HG03342 (cell line): ENCODE measurements around the gene EIF4EBP2.

Experiments
- ATAC-seq: cut with Tn5 transposase; IDR thresholded peaks from one replicate; pipeline ENCODE4 v1.9.1; 2021; ENCODE audit warnings: mild to moderate bottlenecking, moderate library complexity; ENCODE audit not compliant: unreplicated experiment

EIF4EBP2 gene

DNA sequence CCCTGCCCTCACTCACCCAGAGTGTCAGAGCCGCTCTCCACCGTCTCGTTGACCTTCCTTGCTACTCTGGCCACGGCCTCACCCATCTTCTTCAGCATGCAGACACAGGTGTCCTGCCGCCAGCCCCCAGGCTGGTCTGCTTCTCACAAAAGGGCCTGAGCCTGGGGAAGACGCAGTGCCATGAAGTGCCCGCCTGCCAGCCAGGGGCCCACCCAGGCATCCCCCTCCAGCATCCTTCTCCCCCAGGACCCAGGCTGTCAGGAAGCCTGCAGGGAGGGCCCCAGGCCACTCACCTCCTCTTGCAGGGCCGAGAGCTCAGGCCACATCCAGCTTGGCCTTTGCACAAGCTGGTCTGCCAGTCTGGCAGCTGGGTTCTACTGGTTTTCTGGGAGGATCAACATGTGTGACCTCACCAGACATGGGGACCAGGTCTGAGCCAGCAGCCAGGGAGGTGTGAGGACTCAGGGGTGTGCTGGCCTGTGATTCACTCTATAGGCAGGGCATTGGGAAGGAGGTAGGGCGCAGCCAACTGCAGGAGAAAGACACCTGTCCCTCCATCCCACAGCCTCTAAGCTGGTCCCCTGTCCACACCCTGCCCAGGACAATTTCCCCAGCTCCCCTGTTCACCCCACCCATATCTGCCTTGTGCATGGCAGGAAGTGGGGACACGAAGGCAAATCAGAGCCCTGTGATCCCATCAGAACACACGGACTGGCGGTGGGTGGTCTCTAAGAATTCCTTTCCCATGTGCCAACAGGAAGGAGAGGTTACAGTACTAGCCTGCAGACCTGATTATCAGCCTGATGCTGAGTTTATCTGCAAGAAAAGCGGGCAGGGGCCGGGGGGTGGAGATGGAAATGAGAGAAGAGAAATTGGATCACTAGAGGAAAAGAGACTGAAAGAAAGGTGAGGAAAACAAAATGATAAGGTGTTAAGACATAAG lies 27.2 kb upstream of the EIF4EBP2 start:
- no peak for ATAC-seq

DNA sequence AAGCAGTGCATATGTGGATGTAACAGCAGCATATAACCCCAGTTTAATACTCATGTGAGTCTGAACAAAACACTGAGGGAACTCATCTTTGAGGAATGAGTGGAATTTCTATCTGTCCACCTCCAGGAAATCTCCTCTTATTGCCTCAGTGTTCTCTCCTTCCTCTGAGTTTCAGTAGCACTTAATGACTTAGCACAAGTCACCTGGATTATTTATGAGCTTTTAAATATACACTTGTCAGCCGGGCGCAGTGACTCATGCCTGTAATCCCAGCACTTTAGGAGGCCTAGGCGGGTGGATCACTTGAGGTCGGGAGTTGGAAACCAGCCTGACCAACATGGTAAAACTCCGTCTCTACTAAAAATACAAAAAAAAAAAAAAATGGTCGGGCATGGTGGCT lies 25.8 kb upstream of the EIF4EBP2 start:
- ATAC-seq: no peak

DNA sequence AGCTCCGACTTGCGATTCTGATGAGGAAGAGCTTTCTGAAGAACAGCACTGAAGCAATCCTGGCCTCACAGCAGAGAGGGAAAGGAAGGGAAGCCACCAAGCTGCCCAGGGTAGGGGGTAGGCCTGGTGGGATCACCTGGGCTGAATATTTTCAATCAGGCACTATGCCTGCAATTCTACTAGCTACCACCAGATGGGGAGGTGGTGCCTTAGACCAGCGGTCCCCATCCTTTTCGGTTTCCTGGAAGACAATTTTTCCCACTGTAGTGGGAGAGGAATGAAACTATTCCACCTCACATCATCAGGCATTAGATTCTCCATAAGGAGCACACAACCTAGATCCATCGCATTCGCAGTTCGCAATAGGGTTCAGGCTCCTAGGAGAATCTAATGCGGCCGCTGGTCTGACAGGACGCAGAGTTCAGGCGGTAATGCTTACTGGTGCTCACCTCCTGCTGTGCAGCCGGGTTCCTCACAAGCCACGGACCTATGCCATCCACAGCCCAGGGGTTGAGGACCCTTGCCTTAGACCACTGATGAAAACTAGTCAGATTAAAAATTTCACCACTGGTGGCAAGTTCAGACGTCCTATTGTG lies 24.3 kb upstream of the EIF4EBP2 start:
- no peak for ATAC-seq

DNA sequence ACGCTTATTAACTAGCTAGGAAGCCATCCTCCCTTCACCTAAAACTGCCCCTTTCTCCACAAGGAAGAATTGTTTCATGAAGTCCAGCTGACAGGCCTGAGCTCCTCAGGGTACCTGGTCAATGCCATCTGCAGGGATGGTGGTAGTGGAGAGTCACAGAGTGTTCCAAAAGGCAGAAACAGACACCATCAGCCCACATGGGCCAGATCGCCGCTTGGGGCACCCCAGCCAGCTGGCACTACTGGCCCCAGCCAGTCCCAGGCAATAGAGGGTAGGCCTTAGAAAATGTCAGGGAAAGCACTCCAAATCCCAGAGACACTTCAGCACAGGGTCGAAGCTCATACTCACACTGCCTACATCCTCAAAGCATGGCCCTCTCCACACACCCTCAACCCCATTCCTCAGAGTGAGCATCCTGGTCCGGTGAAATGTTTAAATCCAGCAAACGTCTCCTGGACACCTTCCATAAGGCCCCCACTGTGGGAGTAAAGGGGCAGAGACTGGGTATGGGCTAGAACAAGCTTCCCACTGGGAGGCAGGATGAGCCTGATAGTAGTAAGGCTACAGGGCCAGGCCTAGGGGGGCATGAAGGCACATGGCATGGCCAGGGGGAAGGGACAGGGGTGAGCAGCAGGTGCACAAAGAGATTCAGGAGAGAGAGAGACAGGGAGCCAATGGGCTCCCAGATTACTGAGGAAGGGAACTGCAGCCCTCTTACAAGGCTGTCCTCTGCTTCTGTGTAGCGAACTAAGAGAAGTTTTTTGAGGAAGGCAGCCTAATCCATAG lies 23.4 kb upstream of the EIF4EBP2 start:
- ATAC-seq: no peak

DNA sequence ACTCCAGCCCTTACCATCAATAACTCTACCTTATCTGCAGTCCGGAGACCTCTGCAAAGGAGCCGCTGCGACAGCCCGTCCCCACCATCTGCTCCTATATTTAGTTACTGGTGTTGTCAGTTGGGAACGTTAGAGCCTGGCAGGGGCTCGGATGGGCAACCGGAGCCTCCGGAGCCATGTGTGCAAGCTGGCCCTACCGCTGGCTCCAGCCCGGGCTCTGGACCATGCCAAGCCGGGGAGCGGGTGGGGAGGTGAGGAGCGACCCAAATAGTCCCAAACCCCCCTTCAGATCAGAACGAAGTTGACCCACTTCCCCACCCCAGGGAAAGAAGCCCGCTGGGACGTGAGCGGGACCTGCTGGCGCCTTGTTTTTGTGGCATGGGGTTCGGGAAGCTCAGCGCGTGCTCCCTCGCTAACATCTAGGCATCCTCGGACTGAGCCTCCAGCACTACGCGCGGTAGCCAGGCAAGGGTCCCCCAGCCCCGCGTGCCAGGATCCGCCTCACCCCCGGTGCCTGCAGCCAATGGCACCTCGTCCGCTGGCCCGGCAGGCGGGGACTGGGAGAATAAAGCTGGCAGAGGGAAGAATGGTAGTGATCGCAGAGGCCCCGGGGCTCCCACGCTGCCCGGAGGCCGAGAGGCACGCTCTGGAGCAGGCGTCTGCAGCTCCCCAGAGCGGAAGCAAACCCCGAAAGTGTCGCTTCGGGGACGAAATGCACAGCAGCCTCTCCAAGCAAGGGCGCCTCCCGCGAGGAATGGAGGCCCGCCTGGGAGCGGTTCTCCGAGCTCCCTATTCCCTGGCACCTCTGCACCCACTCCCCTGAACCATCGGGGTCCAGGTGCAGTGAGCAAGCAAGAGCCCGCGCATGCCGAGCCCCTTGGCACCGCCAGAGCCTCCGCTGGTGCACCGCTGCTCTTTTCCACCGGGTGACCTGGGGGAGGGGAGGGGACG lies 22.2 kb upstream of the EIF4EBP2 start:
- ATAC-seq: peak; percentile 40

DNA sequence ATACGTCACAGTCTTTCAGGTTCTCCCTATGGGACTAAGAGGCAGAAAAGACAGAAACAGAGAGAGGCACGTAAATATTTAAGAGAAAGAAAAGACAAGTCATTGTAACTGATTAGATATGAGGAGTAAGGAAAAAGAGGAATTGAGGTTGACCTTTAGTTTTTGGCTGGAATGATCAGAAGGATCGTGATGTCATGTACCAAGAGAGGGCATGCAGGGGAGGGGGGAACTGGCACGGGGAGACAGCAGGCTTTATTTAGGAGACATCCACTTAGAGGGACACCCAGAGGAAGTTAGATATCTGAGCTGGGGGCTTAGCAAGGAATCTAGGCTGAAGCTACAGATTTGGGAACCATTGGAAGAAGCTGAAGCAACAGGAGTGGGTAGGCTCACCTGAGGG lies 12.3 kb upstream of the EIF4EBP2 start:
- no peak for ATAC-seq

DNA sequence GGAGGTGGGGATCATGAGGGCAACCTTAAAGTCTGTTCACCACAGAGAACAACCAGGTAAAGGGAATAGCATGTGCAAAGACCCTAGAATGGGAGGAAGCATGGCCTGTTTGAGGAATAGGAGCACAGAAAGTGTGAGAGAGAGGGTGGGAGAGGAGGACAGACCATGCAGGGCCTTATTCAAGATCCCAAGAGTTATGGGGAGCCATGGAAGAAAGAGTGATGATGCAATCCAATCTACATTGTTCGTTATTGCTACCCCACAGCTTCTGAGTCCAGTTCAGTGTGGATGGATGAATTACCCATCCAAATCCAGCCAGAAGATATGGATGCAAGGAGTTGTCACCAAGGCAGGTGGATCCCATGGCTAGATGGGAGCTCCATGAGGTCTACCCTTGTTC lies 7.8 kb upstream of the EIF4EBP2 start:
- no peak for ATAC-seq

DNA sequence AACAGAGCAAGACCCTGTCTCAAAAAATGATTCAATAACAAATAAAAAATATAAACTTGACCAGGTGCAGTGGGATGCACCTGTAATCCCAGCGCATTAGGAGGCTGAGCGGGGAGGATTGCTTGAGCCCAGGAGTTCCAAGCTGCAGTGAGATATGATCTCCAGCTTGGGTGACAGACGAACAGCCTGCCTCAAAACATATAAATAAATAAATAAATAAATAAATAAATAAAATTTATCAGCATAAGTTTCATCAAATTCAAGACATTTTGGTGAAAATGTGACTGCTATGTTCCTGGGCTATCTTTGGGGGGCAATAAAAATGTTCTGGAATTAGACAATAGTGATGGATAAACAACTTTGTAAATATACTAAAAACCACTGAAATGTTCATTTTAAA lies 4.8 kb upstream of the EIF4EBP2 start:
- ATAC-seq: no peak

DNA sequence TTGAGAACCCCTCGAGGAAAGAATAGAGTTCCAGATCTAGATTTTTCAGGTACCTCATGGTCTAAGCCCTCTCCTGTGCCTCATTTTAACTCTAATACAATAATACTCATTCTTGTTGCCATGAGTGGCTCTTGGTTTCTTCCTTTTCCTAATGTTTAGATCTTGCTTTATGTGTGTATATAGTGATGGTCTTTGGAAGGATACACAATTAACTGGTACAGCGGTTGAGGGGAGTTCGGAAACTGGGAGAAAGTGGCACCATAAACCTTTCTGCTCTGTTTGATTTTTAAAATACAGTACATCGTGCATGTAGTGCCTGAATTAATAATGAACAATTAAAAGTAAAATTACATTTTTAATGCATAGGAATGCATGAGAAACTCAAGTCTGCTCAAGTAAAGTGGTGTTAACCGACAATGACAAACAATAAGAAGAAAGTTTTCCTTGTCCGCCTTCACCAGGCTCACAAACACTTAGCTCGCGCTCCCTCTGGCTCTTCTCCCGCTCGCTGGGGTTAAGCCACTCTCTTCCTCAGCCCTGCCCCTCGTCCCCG lies 386 bp upstream of the EIF4EBP2 start:
- ATAC-seq: no peak

DNA sequence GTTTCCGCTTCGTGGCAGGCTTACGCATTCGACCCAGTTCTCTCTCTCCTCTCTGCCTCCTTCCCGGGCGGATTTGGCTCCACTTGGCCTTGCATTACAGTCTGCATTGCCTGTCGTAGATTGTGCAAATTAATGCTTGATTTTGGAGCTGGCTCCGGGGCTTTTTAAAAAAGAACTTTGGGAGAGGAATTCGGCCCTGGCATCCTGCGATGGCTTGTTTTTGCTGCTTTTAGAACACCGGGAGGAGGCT lies 767 bp downstream of the EIF4EBP2 start:
- ATAC-seq: no peak

DNA sequence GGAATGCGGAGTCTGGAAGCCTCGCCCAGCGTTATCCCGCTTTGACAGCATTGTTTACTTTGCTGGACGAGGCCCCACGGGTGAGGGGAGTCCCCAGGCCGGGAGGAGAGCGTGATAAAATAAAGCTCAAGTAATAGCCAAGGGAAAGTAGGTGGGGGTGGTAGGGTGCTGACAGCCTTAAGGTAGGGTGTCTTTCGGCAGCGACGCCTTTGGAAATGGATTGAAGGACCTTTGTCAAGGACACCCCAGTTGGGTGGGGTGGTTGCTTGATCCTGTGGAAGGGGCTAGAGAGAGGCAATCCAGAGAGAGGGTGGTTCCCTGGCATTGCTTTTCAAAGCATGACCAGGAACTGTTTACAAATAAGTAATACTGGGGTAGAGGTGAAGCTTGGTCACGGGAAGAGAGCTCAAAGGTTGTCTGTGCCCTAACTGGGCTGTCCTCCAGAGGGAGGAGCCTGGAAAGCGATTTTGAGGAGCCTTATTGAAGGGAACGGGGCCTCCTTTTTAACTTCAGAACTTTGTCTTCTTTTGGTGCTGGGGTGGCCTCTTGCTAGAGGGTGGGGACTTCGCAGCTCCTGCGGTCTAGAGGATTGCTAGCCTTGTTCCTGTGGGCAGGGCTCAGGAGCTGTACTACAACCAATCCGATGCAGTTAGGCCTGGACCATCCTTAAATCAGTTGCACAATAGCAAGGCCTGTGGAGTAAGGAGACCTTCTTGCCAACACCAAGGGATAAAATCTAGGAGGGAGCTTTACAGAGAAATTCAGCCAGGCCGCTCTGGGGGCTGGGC lies 1.3 kb downstream of the EIF4EBP2 start:
- no peak for ATAC-seq

DNA sequence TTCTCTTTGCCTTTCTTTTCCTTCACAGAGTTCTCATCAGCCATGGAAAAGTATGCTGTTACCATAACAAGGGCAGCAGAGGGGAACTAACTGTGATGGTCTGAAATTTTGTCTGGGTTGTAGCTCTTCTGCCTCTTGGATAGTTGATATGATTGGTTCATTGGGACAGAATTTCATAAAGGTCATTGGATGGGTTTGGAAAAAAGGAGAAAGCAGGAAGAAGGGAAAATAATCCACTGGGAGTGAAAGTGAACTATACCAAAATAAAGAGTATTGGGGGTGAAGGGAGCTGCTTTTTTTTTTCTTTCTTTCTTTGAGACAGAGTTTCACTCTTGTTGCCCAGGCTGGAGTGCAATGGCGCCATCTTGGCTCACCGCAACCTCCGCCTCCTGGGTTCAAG lies 5.8 kb downstream of the EIF4EBP2 start:
- no peak for ATAC-seq

DNA sequence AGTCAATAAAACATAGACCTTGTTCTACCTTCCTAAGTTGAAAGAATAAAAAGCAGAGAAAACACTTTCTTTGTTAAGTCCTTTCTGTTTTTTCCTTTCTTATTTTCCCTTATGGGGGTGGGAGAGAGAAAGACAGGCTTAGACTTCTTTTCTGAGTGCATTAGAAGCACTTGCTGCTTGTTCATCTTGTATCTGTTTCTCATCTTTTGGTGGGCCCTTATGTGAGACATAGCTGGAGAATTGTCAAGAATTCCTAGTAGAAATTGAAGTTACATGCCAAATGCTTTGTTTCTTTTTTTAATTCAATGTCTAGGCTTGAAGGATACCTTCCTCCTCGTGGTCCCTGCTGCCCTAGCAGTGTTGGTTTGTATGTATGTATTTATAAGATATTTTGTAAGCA lies 6.7 kb downstream of the EIF4EBP2 start:
- ATAC-seq: no peak

DNA sequence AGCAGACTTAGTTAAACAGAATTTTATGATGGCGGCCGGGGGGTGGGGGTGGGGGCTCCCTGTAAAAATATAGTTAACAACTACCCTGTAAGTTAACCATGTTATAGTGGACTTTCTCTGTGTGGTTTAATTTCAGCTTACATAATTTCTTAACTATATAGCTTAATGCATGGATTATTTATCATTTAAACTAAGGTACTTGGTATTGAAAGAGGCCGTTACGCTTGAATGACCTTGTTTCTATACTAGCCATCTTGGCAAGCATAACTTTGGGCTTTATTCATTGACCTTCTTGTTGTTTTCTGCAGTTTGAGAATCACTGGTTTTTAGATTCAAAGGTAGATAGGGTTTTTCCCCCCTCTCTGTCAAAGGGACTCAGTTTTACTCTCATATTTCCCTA lies 8.4 kb downstream of the EIF4EBP2 start:
- ATAC-seq: no peak

DNA sequence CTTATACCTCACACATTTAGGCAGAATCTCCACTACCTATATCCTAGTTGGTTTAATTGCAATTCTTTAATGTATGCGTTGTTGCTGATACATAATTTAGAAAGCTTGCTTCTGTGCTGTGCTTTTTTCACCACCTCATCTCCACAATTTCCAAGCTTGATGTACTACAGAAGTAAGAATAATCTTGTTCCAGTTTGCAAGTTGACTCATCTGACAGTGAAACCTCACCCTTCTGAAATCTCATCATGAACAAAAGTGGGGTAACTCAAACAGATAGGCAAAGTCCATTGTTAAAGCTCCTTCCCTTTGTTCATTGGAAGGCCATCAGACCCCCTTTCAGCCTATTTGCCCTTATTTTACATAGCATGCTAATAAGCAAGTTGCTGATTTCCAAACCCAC lies 13.6 kb downstream of the EIF4EBP2 start:
- ATAC-seq: no peak

DNA sequence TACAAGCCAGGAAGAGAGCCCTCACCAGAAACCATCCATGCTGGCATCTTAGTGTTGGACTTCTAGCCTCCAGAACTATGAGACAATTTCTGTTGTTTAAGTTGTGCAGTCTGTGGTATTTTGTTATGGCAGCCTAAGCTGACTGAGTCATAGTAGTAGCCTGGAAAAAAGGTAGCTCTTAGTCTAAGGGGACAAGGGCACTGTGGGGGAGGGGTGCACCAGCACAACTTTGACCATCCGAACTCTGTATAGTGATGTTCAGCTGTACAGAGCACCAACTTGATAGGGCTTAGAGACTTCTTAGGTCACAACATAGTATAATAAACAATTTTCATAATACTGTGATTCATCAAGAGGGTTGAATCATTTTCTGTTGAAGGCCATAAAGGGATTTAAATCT lies 14.3 kb downstream of the EIF4EBP2 start:
- ATAC-seq: no peak

DNA sequence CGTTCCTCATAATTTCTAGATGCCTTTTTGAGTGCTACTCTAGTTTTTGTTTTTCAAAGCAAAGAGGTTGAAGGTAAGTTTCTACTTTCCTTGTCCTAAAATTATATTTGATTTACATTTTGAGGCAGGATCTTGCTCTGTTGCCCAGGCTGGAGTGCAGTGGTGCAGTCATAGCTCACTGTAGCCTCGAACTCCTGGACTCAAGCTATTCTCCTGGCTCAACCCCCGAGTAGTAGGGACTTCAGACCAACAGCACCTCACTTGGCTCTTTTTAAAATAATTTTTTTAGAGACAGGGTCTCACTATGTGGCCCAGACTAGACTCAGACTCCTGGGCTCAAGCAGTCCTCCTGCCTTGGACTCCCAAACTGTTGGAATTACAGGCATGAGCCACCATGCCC lies 14.8 kb downstream of the EIF4EBP2 start:
- ATAC-seq: no peak

DNA sequence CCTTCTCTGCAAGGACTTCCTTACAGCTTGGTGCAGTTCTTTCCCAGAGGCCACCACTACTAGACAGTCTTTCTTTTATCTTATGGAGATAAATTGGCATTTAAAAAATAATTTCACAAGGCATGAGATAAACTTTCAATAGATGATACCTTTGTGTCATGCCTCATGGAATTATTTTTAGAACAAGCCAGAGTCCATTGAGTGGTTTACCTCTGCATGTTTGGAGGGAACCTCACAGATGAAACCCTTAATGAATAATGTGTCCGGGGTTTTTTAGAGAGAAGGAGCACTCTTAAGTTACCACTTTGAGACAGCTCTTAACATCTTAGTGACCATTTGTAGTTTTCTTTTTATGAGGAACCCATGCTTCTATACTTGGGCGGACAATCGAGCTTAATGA lies 20.4 kb downstream of the EIF4EBP2 start:
- no peak for ATAC-seq

DNA sequence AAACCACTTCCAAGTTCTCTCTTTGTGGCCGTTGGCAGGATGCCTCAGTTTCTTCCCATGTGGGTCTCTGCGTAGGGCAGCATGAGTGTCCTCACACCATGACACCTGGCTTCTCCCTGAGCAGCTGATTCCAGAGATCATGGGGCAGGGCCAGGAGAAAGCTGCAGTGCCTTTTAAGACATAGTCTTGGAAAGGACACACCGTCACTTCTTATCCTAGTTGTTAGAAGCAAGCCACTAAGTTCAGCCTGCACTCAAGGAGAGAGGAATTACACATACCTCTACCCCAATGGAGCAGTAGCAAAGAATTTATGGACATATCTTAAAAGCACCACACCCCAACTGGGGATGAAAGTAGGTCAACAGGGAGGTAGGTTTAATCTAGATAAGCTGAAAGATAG lies 21.2 kb downstream of the EIF4EBP2 start:
- no peak for ATAC-seq

DNA sequence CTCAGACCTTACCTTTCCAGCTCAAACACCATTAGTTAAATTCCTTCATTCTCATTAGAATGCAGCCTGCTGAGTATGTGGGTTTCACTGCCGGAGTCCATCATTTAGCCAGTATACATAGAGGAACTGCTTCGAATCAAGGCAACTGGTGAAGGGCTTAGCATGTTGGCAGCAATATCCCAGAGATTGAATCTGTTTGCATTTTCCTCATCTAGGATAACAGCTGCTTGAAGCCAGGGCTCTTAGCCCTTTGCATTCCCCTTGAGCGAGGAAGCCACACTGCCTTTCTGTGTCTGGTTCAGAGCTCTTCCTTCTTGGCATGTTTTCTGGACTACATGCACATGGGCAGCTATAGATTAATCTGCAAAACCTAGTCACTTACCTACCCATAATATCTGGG lies 22.9 kb downstream of the EIF4EBP2 start:
- ATAC-seq: no peak
